Left renal pelvis (tissue), 4 donors: Measurements from ENCODE around the gene FBLN7. TPM values are rescaled to one million over a fixed set of nuclear protein-coding genes. Genes with fewer than 3 reads are reported as not detected.
"Not testable (repeated sequence)": the region's sequence is repeated elsewhere in the genome, so short reads cannot be mapped to it uniquely, and the experiment has no call there.

Experiments used
- DNase-seq, 4 donors: peaks; one replicate each; pipeline ENCODE4 v3.0.0-alpha.2; 2013; ENCODE audit warnings: low read depth in 4 of 4, low spot score in 3 of 4
- polyA plus RNA-seq, 4 donors: library from polyadenylated mRNA; unstranded; fragments of 120-200 nt; gene quantifications; one replicate each; pipeline ENCODE4 v1.2.1, GENCODE V29; 2013; ENCODE audit not compliant: insufficient read length in 4 of 4

FBLN7 gene
- polyA plus RNA-seq, 4 donors: 9.8 to 26.9 (median 13.5) TPM

- peak in 1 of 4 donors; percentile 21 for DNase-seq
Measured at GRCh38 chr2:112181571-112182290, 43.5 kb downstream of the FBLN7 start.

- no peak for DNase-seq
Measured at GRCh38 chr2:112182581-112183034, 44.4 kb downstream of the FBLN7 start.

GRCh38 chr2:112183327-112184025, 45.3 kb downstream of the FBLN7 start:
- DNase-seq: no peak

DNA sequence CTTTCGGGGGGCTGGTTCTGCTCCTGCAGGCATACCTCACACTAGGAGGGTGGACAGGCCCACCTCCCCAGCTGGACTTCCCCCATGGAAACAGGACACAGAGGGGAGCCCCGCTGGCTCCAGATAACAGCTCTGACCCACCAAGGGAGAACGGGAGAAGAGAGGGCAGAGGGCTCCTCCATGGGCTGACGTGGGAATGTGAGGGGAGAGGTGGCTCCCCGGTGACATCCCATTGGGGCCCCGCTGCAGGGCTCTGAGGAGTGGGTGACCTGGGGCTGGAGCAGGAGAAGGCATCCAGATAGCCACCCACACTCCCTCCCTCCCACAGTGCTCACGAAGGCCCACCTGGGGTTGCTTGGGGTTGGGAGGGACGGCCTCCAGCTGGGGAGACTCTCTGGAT, 45.9 kb downstream of the FBLN7 start:
- DNase-seq: no peak

DNA sequence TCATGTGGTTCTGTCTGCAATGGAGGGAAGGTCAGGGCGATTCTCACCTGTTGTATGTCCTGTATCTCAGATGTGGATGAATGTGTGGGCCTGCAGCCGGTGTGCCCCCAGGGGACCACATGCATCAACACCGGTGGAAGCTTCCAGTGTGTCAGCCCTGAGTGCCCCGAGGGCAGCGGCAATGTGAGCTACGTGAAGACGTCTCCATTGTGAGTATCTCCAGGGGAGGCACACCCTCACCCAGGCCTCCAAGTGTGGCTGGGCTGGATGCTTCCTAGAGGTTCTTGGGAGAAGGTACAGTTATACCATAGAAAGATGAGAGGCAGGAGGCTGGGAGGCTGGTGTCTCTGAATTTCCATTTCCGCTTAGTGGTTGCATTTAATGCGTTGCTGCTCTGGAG, 46.9 kb downstream of the FBLN7 start:
- no peak for DNase-seq

- DNase-seq: no peak
Measured at GRCh38 chr2:112187046-112187715, 49.0 kb downstream of the FBLN7 start.

GRCh38 chr2:112187805-112188596, 49.8 kb downstream of the FBLN7 start:
- DNase-seq: no peak

- no peak for DNase-seq
Measured at GRCh38 chr2:112189001-112189556, 50.9 kb downstream of the FBLN7 start.

DNA sequence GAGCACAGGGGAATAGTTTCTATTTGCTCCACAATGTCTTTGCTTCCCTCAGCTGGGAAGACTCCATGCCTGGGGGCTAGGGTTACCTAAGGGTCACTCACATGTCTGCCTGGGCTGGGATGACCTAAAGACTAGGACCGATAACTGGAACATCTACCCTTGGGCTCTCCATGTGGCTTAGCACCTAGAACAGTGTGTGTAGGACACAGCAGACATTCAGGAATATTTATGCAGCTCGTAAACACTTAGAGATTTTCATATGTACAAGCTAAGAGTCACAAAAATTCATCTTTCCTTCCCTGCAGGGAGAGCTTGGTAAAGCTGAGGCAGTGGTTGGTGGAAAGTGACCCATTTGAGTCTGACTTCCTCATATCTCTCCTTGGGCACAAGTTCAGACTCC, 55.8 kb downstream of the FBLN7 start:
- no peak for DNase-seq

- no peak for DNase-seq
Measured at GRCh38 chr2:112194482-112194881, 56.3 kb downstream of the FBLN7 start.

- no peak for DNase-seq
Measured at GRCh38 chr2:112195167-112195766, 57.1 kb downstream of the FBLN7 start.

GRCh38 chr2:112195950-112196349, 57.8 kb downstream of the FBLN7 start:
- DNase-seq: no peak

DNA sequence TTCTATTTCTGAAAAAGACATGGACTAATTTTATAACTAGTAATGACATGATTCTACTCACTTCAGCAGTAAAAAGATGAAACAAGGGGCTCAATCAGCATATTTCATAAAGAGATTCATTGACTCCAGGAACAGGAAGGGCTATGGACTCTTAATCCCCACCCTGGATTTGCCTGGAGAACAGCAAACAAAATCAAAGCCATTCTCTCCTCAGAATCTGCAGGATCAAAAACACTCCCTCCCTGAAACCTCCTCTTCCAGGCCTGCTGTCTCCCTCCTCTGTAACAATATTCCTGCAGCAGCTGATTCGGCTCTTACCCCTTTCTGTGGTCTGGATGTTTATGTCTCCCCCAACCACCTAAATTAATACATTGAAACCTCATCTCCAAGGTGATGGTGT, 59.7 kb downstream of the FBLN7 start:
- no peak for DNase-seq

DNA sequence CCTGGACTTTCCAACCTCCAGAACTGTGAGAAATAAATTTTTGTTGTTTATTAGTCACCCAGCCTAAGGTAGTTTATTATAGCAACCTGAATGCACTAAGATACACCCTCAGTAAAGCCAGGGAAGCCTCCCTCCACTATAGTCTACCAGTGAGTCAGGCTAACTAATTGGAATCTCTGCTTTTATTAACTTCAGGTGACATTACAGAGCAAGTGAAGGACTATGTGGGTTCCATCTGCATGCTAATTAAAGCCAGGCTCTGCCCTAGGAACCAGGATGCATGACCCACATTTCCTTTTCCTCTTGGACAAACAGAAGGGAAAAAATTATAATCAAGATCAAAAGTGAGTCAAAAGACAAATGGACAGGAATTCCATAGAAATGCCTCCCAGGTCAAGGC, 60.6 kb downstream of the FBLN7 start:
- DNase-seq: no peak

DNA sequence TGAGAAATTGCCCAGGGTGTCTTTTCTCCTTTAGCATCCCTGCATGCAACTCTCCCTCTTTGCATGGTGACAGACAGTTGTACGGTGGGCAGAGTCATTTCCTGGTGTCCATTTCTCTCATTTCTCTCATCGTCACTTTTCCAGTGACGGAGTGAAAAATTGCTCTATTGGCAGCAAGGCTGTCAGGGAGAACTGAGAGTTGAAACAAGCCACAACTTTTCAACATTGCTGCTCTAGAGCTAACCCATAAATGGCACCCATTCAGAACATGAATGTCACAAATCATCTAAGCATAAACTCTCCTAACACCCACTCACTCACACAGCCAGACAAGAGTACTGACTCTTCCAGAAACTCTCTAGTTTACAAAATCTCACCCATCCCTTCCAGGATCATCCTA, 61.0 kb downstream of the FBLN7 start:
- no peak for DNase-seq

DNA sequence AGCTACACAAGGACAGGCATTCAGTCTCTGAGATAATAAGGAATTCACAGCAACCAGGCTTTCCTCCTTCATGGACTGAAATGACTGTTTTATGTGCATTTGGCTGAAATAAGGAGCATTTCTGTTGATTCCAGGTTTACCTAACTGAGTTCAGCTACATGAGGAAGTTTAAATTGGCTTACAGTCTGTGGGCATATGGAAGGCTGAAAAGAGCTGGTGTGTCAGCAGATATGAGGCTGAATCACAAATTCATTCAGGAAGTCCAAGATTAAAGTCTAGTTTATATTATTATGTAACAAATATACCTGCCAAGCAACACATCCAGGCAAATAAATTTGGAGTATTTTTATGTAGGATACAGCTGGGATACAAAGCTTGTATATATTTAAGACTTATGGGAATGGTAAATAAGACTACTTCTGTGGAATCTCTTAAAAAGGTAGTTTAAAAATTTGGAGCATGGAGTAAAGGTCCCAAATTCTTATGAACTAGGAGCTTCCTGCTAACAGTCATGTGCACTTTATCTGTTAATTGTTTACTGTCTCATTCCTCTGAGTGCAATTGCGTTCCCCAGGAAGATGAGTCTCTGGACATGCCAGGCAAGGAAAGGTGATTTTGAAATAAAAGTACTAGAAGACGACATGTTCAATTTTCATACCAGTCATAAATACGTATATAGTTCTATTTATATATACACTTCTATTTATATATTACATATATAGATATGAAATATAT, 63.7 kb downstream of the FBLN7 start:
- no peak for DNase-seq

DNA sequence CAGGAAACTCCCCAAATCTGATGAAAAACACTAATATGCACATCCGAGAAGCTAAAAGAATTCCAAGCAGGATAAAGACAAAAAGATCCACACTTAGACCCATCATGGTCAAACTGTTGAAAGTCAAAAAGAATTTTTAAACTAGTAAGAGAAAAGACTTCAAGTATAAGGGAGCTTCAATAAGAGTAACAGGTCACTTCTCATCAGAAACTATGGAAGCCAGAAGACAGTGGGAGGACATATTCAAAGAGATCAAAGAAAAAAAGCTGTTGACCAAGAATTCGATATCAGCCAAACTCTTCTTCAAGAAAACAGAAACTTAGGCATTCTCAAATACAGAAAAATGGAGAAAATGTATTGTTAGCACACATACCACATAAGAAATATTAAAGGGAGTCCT, 66.2 kb downstream of the FBLN7 start:
- no peak for DNase-seq

DNA sequence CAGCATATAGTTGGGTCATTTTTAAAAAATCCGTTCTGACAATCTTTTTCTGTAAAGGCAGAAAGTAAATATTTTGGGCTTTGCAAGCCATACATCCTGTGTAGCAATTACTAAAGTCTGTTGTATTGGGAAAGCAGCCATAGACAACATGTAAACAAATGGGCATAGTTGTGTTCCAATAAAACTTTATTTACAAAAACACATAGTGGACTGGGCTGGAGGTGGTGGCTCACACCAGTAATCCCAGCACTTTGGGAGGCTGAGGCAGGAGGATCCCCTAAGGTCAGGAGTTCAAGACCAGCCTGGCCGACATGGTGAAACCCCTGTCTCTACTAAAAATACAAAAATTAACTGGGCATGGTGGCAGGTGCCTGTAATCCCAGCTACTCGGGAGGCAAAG, 69.7 kb downstream of the FBLN7 start:
- DNase-seq: not testable (repeated sequence)

DNA sequence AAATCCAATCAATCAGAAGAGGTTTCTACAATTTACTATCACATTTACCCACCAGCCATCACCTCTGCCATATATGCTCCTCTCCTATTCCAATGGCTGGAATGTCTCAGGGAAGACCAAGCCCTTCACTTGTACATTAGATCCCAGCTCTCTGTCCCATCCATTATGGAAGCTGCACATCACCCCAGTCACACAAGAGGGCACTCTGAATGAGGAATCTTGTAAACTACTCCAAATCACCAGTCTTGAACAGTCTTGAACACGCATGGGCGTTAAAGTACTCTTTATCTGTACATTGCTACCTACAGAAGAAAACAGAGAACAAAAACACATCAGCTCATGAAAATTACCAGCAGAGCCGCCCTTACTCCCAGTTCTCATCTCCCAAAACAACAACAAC, 78.0 kb downstream of the FBLN7 start:
- no peak for DNase-seq

- no peak for DNase-seq
Measured at GRCh38 chr2:112217854-112218253, 79.7 kb downstream of the FBLN7 start.
